Dedifferentiated amniotic fluid mesenchymal stem cell (primary cell): Measurements from ENCODE around the gene C10orf90.

Source experiments
- DNase-seq: peaks from one replicate; pipeline ENCODE4 v3.0.0-alpha.2; 2016; ENCODE audit errors: extremely low spot score

C10orf90 gene

GRCh38 chr10:126674741-126675515, 4.4 kb upstream of the C10orf90 start:
- no peak for DNase-seq

- no peak for DNase-seq
These were observed 3.1 kb upstream of the C10orf90 start for GRCh38 chr10:126673565-126673964.

GRCh38 chr10:126671402-126671975, 996 bp upstream of the C10orf90 start:
- DNase-seq: no peak

DNA sequence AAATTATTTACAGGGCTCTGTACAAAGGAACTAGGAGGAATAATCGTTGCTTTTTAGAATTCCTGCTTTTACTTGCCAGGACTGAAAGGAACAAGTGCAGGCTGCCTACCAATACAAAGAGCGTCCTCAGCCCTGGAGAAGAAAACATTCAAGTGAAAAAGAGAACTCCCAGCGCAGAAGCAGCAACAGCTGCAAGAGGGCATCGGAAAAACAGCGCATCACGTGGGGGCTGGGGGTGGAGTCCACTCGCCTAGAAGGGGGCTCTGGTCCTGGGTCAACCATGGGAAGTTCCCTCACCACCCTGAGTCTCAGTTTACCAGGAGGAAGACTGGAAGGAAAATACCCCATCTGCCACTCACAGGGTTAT, 385 bp upstream of the C10orf90 start:
- no peak for DNase-seq

DNA sequence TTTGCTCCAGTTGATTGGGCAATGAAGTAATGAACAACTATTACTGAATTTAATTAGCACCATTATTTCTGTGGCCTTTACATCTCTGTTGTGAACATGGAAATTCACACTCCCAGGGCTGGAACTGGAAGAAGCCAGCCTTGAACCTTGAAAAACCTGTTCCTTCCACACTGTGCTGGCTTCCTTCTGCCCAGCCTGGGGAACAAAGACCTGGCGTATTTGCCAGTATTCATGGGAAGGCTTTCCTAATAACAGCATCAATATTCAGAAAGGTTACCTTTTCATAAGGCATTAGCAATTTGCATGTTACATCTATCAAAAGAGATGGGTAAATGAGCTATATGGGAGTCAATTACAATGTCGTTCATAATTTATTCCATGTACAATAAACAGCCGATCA, 1.3 kb downstream of the C10orf90 start:
- DNase-seq: no peak

GRCh38 chr10:126668505-126668904, 2.0 kb downstream of the C10orf90 start:
- no peak for DNase-seq

GRCh38 chr10:126667568-126667967, 2.9 kb downstream of the C10orf90 start:
- DNase-seq: no peak

GRCh38 chr10:126665207-126665606, 5.3 kb downstream of the C10orf90 start:
- no peak for DNase-seq

- no peak for DNase-seq
These were observed 6.6 kb downstream of the C10orf90 start for GRCh38 chr10:126663880-126664279.

DNA sequence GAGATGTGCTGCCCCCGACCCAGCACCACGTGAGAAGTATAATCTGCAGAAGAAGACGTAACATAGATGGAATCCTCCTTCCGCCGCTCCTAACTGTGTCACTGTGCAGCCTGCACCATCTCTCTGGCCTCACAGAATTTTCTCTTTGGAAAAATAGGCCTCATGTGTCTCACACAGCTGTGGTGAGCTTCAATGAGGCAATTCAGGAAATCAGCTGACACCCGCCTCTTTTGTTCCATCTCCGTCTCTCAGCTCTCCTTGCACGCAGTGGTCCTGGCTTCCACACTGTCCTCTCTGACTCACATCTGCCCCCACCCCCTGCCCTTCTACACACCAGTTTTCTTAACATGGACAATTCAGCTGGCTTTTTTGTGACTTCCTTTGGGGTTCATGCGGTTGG, 7.2 kb downstream of the C10orf90 start:
- no peak for DNase-seq

DNA sequence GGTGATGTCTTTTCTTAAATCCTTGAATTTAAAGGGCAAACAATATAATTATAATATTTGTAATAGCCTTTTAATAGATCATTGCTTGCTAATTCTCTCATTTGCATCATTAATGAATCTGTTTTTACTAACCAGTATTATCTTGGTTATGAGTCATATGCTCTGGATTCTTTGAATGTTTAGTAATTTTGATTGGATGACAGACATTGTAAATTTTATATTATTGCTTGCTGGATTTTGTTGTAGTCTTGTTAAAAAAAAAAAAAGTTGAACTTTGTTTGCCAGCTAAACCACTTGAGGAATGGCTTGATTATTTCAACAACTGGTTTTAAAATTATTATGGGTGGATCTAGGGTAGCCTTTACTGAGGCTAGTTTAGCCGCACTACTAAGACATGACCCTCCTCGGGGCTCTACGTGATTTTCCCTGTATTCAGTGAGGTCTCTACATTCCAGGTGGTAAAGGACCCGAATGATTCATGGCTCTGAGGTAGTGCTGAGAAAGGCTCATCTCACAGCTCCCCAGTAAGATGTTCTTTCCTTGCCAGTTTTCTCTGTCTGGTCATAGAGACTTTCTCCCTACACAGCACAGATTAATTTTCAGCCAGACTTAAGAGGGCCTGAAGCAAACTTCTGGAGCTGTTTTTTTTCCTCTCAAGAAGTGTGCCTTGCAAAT, 8.5 kb downstream of the C10orf90 start:
- DNase-seq: no peak

GRCh38 chr10:126661356-126661755, 9.1 kb downstream of the C10orf90 start:
- DNase-seq: no peak

- no peak for DNase-seq
These were observed 10.7 kb downstream of the C10orf90 start for GRCh38 chr10:126659750-126660149.

- no peak for DNase-seq
These were observed 11.6 kb downstream of the C10orf90 start for GRCh38 chr10:126658928-126659327.

DNA sequence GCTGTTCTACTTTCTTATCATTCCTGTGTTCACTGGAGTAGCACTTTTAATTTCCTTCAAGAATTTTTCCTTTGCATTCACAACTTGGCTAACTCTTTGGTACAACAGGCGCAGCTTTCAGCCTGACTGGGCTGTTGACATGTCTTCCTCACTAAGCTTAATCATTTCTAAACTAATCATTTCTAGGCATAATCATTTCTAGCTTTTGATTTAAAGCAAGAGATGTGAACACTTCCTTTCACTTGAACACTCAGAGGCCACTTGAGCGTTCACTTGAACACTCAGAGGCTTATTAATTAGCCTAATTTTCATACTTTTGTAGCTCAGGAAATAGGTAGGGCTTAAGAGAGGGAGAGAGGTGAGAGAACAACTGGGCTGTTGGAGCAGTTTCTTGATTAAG, 15.9 kb downstream of the C10orf90 start:
- no peak for DNase-seq

GRCh38 chr10:126651467-126651866, 19.0 kb downstream of the C10orf90 start:
- DNase-seq: no peak

GRCh38 chr10:126650161-126650560, 20.3 kb downstream of the C10orf90 start:
- no peak for DNase-seq

- DNase-seq: no peak
These were observed 23.4 kb downstream of the C10orf90 start for GRCh38 chr10:126647116-126647515.

DNA sequence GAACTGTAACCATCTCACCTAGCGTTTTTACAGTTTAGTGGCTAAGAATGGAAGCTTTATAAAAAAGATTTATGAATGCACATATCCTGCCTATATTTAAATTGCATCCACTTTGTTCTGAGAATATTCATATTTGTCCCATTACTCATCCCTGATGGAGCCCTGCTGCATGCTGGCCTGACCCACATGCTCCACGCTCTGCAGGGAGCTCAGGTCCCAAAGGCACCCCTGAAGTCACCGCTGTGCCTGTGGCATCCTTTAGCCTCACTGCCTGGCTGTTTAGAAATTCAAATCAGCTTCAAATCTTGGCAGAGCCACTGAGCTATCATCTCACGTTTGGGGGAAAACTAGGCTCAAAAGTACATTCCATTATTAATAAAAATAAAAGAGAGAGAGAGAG, 24.4 kb downstream of the C10orf90 start:
- no peak for DNase-seq

GRCh38 chr10:126640401-126640800, 30.1 kb downstream of the C10orf90 start:
- DNase-seq: no peak

DNA sequence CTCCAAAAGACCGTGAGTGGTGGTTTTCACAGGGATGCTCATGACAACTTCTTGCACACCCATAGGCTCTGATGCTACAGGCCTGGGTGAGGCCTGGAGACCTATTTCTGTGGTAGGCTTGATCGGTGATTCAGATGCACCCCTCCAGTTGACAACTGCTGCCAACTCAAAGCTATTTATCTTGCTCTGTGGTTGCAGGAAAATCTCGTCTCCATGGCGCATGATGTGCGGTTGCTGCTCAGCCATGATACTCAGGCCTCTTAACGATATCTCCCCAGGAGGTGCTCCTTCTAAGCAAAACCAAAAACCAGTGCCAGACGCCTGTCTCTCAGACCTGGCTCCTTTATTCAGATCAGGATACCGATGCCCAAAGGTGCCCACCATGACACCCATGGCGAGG, 31.4 kb downstream of the C10orf90 start:
- DNase-seq: no peak

DNA sequence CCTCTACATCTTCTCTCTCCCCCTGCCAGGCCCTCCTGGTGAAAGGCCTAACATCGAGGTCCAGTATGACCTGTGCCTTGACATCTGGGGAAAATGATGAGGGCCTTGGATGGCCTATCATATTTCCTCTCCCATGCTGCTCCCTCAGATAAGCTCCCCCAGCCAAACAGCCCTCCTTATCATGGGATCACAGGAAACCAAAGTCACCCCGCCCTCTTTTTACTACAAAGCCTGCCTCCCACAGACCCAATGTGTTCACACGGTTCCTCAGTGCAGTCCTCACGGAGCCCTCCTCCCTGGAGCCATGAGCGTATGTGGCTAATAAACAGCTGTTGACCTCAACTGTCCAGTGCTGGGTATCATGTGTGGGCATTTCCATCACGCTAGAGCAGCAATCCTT, 32.0 kb downstream of the C10orf90 start:
- DNase-seq: no peak

GRCh38 chr10:126637501-126637900, 33.0 kb downstream of the C10orf90 start:
- no peak for DNase-seq
